Measurements from ENCODE around the gene ADAMTS15. TPM values are rescaled to one million over a fixed set of nuclear protein-coding genes. Genes with fewer than 3 reads are reported as not detected.

Gene ADAMTS15
- total RNA-seq: 35.8 and 46.6 TPM in 2 replicates

GRCh38 chr11:130448416-130449309 lies at the start of gene ADAMTS15:
ADAMTS15 (plus strand) TSS chr11:130448645; CDS start chr11:130448974, 329 bp downstream.

GRCh38 chr11:130428316-130429119 lies 19.9 kb upstream of the ADAMTS15 start, which contains the start of gene ADAMTS8:
ADAMTS8 (minus strand) TSS chr11:130428609; CDS start chr11:130428286, 323 bp downstream.

Other genes with a start within 250 kb of the ADAMTS15 start
- 30.7 and 40.2 TPM in 2 replicates for gene ZBTB44, start 133.7 kb upstream of the ADAMTS15 start, total RNA-seq
- gene ADAMTS8, start 20.0 kb upstream of the ADAMTS15 start, total RNA-seq: 0.87 and 8.9 TPM in 2 replicates